ENCODE results near the gene CYB561A3.

DNA sequence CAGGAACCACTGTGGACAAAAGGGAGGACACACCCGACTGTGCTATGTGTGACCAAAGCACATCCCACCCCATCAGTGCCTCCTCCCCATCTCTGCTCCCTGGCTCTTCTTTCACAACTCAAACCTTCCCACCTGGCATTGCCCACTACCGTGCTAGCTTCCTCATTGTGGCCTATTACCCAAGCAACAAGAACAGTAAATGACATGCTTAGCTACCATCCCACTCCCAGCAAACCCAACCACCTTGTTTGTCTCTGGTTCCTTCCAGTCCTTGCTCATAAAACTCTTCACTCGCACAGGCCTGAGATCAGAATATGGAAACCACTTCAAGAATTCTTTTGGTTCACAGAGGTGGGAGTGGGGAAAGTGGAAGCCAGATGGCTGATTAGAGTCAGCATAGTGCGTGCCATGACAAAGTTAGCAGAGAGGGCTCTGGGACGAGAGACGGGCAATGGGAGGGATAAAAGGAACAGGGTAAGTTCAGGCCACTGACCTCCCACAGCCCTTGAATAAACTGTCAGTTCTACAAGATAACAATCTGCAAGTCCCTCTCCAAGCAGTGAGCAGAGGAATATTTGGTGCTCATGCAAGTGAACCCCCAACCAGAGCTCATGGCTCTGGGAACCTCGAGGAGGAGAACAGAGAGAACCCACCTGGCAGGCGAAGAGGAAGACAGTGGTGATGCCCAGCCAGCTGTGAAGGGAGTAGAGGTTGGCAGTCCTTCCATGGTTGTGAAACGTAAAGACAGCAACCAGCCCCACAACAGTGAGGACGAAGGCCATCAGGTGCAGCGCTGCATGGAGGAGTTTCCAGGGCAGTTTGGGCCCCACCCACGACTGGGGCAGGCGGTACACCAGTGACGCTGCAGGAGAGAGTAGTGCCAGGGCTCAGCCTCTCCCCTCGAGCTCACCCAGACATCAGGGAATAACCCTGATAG, 8.3 kb downstream of the CYB561A3 start:
- TF ChIP-seq, protein P1, sequence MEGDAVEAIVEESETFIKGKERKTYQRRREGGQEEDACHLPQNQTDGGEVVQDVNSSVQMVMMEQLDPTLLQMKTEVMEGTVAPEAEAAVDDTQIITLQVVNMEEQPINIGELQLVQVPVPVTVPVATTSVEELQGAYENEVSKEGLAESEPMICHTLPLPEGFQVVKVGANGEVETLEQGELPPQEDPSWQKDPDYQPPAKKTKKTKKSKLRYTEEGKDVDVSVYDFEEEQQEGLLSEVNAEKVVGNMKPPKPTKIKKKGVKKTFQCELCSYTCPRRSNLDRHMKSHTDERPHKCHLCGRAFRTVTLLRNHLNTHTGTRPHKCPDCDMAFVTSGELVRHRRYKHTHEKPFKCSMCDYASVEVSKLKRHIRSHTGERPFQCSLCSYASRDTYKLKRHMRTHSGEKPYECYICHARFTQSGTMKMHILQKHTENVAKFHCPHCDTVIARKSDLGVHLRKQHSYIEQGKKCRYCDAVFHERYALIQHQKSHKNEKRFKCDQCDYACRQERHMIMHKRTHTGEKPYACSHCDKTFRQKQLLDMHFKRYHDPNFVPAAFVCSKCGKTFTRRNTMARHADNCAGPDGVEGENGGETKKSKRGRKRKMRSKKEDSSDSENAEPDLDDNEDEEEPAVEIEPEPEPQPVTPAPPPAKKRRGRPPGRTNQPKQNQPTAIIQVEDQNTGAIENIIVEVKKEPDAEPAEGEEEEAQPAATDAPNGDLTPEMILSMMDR (IDR thresholded peaks at IDR 0.05), result no peak
- TF ChIP-seq EZH2 (IDR thresholded peaks at IDR 0.05) (no peak), EZH2phosphoT487 (IDR thresholded peaks at IDR 0.05) (no peak)
